ENCODE measurements around the gene RYR3. TPM values are rescaled to one million over a fixed set of nuclear protein-coding genes. Genes with fewer than 3 reads are reported as not detected.

The RYR3 gene
- total RNA-seq, 4 donors from 2014 or later: 1.5 to 7.3 (median 1.9) TPM

GRCh38 chr15:33839540-33839939 lies 528.8 kb downstream of the RYR3 start:
- no peak for TF ChIP-seq CTCF (IDR thresholded peaks at IDR 0.05; ENCODE audit: low read depth)

- no peak for TF ChIP-seq CTCF (IDR thresholded peaks at IDR 0.05; ENCODE audit: low read depth)
These were observed 529.8 kb downstream of the RYR3 start for GRCh38 chr15:33840615-33841014.

GRCh38 chr15:33844186-33844585 lies 533.4 kb downstream of the RYR3 start:
- no peak for TF ChIP-seq CTCF (IDR thresholded peaks at IDR 0.05; ENCODE audit: low read depth)

GRCh38 chr15:33844597-33844996 lies 533.8 kb downstream of the RYR3 start:
- TF ChIP-seq CTCF (IDR thresholded peaks at IDR 0.05; ENCODE audit: low read depth): no peak

GRCh38 chr15:33846142-33846541 lies 535.4 kb downstream of the RYR3 start:
- no peak for TF ChIP-seq CTCF (IDR thresholded peaks at IDR 0.05; ENCODE audit: low read depth)

- no peak for TF ChIP-seq CTCF (IDR thresholded peaks at IDR 0.05; ENCODE audit: low read depth)
These were observed 536.1 kb downstream of the RYR3 start for GRCh38 chr15:33846862-33847261.

GRCh38 chr15:33848011-33848410 lies 537.2 kb downstream of the RYR3 start:
- TF ChIP-seq CTCF (IDR thresholded peaks at IDR 0.05; ENCODE audit: low read depth): no peak
